Fibroblast of the conjunctiva (primary cell): ENCODE results near the gene MLC1.

Experiments
- DNase-seq: peaks from one replicate; pipeline ENCODE4 v3.0.0-alpha.2; 2010; ENCODE audit warnings: low read depth

MLC1 gene

DNA sequence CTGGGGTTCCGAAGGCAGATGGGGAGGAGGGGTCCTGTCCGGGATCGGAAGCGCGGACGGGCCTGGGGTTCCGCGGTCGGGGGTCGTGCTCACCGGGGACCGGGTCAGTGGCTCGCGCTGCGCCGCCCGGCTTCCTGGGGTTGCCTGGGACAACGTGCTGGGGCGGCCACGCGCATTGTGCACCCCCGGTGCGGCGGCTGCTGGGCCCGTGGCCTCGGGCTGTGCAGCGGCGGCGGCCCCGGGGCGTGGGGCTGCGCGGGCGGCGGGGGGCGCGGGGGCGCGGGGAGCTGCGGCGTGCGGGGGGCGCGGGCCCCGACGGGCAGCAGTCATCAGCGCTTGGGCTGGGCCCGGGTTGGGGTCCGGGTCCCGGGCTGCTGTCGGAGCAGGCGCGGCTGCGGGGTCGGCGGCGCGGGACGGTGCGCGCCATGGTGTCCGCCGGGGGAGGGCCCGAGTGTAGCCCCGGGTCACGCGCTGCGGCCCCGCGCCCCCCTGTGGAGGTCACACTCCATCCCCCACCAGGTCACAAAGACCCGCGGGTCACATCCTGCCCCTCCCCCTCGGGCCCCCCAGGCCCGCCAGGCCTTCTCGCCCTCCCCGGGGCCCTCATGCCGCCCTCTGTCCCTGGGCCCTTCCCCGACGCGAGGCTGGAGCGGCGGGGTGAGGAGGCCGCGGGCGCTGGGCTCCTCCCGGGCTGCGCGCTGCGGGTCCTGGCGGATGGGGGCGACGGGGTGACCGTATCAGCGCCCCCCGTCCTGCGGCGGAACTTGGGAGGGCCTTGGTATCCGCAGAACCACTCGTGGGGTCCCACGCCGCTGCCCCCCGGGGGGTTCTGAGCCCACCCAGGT, 26.9 kb downstream of the MLC1 start, which contains the start of gene TTLL8:
Gene TTLL8, minus strand, starts transcription at position 238 of the 845 bp plus-strand sequence.
- DNase-seq = no peak

GRCh38 chr22:50057278-50058060, 27.8 kb downstream of the MLC1 start:
- no peak for DNase-seq

DNA sequence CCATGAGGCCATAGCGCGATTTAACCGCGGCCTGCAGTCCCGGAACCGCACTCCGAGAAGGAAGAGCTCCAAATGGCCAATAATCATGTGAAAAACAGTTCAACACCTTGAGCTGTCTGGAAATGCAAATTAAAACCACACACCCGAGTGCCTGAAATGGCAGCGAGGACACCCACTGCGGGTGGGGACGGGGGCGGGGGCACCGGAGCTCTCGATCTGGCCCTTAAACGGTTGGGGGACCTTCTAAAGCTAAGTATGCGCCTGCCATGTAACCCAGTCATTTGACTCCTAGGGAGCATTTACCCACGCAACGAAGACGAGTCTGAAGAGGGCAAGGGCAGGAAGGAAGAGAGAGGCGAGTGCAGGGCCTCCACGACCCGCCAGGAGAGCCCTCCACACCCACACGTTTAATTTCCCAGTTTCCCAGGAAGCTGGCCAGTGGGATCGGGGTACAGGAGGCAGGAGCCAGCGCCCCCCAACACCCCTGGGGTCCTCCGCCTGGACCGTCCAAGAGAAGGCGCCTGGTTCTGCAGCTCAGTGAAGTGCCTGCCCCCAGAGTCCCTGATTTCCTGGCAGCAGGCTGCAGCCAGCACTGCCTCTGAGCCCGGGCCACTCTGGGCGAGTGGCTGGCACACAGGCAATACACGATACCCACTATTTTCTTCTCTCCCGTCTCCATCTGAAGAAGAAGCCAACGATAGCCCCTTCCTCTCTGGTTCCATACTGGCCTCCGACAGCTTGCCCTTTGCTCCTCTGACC, 28.8 kb downstream of the MLC1 start:
- no peak for DNase-seq

GRCh38 chr22:50053861-50054260, 31.4 kb downstream of the MLC1 start:
- no peak for DNase-seq

DNA sequence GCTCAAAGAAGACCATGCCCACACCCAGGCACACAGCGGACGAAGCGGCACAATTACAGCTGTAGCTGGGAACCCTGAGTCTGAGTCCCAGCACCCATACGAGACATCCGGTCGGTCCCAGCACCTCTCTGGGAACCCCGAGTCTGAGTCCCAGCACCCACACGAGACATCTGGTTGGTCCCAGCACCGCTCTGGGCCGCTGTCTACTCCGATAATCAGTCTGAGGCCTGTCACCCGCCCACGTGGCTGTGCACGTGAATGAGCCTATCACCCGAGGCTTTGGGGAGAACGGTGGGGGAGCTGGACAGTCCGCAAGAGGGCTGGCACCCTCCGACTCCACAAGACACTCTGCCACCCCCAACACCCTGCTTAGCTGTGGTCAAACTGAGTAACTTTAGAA, 33.3 kb downstream of the MLC1 start:
- no peak for DNase-seq

DNA sequence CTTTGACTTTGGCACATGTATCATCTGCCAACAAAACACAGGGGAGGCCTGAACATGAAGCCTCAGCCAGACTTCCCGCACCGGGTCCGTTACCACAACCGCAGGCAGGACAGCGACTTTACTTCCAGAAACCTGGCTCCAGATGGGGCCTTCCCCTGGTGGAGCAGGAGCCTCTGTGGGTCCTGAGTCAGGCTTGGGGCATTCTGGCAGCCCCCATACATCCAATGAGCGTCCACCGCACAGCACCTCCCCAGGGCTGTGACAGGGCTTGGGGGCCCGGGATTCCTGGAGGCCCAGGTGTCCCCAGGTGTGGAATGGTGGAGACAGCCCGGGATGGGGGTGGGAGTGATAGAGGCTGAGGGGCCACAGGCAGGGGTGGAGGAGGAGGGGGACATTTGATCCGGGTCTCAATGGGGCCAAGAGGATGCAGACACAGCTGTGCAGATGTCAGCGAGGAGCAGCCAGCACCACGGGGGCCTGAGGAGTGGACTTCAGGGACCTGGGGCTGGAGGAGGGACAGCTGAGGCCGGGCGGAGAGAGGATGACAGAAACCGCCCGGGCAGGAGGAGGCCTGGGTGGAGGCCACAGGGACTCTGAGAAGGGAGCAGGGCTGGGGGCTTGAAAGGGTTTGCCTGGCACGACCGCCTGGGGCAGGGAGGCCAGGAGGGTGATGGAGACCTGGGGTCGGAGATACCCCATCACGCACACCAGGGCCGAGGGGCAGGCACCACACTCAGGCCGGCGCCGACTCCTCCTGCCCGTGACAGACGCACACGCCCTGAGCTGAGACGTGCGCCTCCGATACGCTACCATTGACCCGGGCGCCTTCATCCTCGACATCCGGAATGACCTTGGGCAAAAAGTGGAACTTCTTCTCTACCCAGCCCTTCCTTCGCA, 35.7 kb downstream of the MLC1 start:
- DNase-seq = no peak

DNA sequence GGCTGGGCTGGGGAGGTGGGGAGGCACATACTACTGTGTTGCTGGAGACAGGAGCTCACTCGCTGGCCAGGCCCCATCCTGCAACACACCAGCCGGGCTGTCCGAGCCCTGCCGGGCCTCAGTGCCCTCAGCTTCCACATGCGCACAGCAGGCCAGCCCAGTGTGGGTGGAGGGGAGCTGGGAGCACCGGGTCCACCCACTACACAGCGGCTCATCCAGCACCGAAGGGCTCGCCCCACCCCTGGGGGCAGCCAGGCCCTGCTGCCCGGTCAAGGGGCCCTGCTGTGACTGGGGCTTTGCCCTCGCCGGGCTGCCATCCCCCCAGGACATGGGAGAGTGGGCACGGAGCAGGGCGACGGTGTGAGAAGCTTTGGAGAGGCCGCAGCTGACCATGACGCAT, 36.4 kb downstream of the MLC1 start:
- DNase-seq = no peak

GRCh38 chr22:50048061-50048765, 37.0 kb downstream of the MLC1 start:
- no peak for DNase-seq

DNA sequence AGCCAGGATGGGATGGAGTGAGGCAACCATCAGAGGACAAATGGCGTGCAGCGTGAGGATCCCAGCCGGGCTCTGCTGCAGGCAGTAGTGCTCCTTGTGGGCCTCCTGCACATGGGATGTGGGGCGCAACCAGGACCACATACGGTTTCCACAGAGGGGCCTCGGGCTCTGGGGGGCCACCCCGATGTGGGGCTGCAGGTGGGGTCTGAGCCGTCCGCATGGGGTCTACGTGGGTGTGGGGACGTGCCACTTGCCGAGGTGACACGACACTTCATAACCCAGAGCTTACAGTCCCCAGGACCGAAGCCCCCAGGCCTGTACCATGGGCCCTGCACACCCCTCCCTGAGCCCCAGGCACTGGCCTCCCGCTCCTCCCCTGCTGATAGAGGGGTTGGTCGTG, 37.9 kb downstream of the MLC1 start:
- DNase-seq = no peak

DNA sequence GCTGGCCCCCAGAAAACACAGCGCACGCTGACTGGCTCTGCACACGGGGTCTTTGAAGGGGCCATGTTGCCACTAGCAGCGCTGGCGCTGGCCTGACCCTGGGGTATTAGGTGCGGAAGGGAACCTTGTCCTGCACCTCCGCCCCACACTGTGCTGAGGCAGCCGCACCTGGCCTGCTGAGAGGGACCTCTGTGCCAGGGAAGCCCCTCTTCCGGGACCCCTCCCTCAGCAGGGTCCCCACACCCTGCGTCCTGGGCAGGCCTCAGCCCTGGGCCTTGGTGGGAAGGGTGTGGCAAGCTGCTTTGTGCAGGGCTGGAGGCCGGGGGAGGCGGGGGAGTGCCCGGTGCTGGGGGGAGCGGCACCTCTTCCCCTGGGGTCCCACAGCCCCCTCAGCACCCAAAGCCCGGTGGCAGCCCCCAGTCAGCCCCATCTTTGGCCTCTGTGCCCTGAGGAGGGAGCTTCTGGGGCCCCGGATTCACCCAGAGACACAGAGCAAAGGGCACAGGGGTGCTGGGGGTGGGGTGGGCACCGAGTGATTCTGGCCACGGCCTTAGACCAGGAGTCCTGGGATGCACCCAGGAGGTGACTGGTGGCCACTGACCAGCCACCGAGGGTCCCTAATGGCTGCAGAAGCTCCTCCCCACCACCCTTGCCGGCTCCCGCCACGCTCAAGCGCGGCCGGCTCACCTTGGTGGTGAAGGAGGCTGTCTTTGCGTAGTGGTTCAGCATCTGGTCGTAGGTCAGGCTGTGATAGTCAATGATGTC, 38.6 kb downstream of the MLC1 start:
- DNase-seq = no peak

GRCh38 chr22:50046019-50046415, 39.2 kb downstream of the MLC1 start:
- DNase-seq = no peak

GRCh38 chr22:50045211-50046018, 39.8 kb downstream of the MLC1 start:
- DNase-seq = no peak

DNA sequence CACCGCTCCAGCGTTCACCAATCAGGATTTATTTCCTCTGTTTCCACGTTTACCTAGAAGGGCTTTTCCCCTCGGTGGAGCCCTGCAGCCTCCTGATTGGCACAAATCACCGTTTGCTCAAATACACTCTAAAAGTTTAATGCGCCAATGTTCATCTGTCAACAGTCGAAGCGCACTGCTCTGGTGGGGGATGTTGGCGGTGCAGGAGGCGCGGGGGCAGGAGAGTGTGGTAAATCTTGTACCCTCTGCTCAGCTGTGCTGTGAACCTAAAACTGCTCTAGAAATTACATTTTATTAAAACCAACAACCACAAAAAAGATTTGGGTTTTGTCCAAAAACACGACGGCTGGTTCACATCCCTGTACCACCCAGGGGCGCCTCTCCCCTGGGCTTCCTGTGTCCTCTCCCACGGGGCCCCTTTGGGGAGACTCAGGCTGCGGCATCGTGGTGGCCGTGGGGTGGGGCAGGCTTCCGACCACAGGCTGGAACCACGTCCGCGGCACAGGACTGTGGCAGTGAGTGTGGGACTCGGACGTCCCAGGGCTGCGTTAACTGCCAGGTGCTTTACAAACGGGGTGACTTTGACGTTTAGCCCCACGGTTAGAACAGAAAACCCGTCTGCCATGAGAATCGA, 40.6 kb downstream of the MLC1 start:
- DNase-seq = no peak

DNA sequence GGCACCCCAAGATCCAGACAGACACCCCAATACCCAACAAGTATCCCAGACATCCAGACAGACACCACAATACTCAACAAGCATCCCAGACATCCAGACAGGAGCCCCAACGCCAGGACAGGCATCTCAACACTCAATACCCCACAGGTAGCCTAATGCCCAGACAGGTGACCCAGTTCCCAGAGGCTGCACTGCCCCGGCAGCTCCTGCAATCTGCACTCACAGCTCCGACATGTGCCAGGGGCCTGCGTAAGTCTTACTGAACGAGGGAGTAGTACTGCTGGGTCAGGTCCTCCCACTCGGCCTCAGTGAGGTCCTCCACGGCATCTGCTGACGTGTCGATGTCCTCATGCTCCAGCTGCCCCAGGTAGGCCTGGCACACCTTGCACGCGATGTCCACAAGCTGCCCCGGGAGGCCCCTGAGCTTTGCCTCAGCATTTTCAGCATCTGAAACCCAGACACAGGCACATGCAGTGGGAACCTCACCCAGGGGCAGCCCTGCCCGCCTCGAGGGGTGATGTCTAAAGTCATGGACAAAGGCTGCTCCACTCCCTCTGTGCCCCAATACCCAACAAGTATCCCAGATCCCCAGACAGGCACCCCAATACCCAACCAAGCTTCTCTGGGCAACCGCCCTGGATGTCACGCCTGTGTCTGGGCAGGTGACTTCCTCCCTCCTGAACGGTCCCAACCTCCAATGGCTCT, 43.7 kb downstream of the MLC1 start:
- no peak for DNase-seq

GRCh38 chr22:50040717-50041116, 44.5 kb downstream of the MLC1 start:
- DNase-seq = no peak

GRCh38 chr22:50039669-50040443, 45.4 kb downstream of the MLC1 start:
- no peak for DNase-seq
